Neural progenitor cell (in vitro differentiated cells): ENCODE results near the gene MAP4K2. TPM values are rescaled to one million over a fixed set of nuclear protein-coding genes. Genes with fewer than 3 reads are reported as not detected.

ENCODE experiments used
- DNase-seq: peaks from one replicate; pipeline ENCODE4 v3.0.0-alpha.2; 2016; ENCODE audit warnings: low spot score
- H2AFZ ChIP-seq: fragments of 200-600 bp; sonication (generic); replicated peaks from 2 replicates; pipeline ENCODE4 v1.6.1; 2016; ENCODE audit warnings: antibody characterized with exemption
- H3F3A ChIP-seq: fragments of 200-600 bp; sonication (generic); 2 replicates; pipeline ENCODE4 v1.6.1; 2016; ENCODE audit warnings: antibody characterized with exemption, low read depth
- H3K27ac ChIP-seq: fragments of 200-600 bp; sonication (generic); 2 replicates; pipeline ENCODE4 v1.5.1; 2016; ENCODE audit warnings: mild to moderate bottlenecking
- H3K27me3 ChIP-seq: fragments of 200-600 bp; sonication (generic); 2 replicates; pipeline ENCODE4 v1.6.1; 2016; ENCODE audit warnings: mild to moderate bottlenecking, moderate library complexity
- H3K36me3 ChIP-seq: fragments of 200-600 bp; sonication (generic); 2 replicates; pipeline ENCODE4 v1.5.1; 2016
- H3K4me1 ChIP-seq: fragments of 200-600 bp; sonication (generic); 2 replicates; pipeline ENCODE4 v1.6.1; 2016; ENCODE audit warnings: mixed run types
- H3K4me2 ChIP-seq: fragments of 200-600 bp; sonication (generic); 2 replicates; pipeline ENCODE4 v1.6.1; 2016
- H3K4me3 ChIP-seq: fragments of 200-600 bp; sonication (generic); 2 replicates; pipeline ENCODE4 v1.5.1; 2016
- H3K79me2 ChIP-seq: fragments of 200-600 bp; sonication (generic); 2 replicates; pipeline ENCODE4 v1.6.1; 2016; ENCODE audit warnings: low read depth
- H3K9ac ChIP-seq: fragments of 200-600 bp; sonication (generic); 2 replicates; pipeline ENCODE4 v1.6.1; 2016
- H3K9me3 ChIP-seq: fragments of 200-600 bp; sonication (generic); 2 replicates; pipeline ENCODE4 v1.5.1; 2016; ENCODE audit warnings: low read depth
- H4K20me1 ChIP-seq: fragments of 200-600 bp; sonication (generic); 2 replicates; pipeline ENCODE4 v1.6.1; 2016; ENCODE audit warnings: low read depth
- H3K27ac Mint-ChIP-seq: 3 replicates; pipeline ENCODE4 v1.8.0; 2021; ENCODE audit warnings: mixed read lengths
- H3K27me3 Mint-ChIP-seq: 2 replicates; pipeline ENCODE4 v1.8.0; 2022; ENCODE audit warnings: low read depth, mild to moderate bottlenecking, inconsistent platforms, moderate library complexity, mixed read lengths; ENCODE audit not compliant: insufficient read depth
- H3K36me3 Mint-ChIP-seq: 3 replicates; pipeline ENCODE4 v1.8.0; 2021; ENCODE audit warnings: mixed read lengths
- H3K4me1 Mint-ChIP-seq: 3 replicates; pipeline ENCODE4 v1.8.0; 2021; ENCODE audit warnings: mixed read lengths
- H3K4me3 Mint-ChIP-seq: 3 replicates; pipeline ENCODE4 v1.8.0; 2021; ENCODE audit warnings: mild to moderate bottlenecking, moderate library complexity, mixed read lengths
- H3K9me3 Mint-ChIP-seq: 3 replicates; pipeline ENCODE4 v1.8.0; 2020; ENCODE audit warnings: mixed read lengths
- CTCF ChIP-seq: fragments of 200-600 bp; sonication (generic); IDR thresholded peaks from 2 replicates; pipeline ENCODE4 v1.5.1; 2017; ENCODE audit warnings: antibody characterized with exemption, mild to moderate bottlenecking
- EZH2 ChIP-seq: fragments of 200-600 bp; sonication (generic); IDR thresholded peaks from 2 replicates; pipeline ENCODE4 v1.6.1; 2017; ENCODE audit warnings: antibody characterized with exemption, mild to moderate bottlenecking, moderate library complexity
- EZH2phosphoT487 ChIP-seq: fragments of 200-600 bp; sonication (generic); IDR thresholded peaks from 2 replicates; pipeline ENCODE4 v1.6.1; 2017; ENCODE audit warnings: antibody characterized with exemption
- total RNA-seq: library from RNA; depleted of rRNA; stranded (reverse); fragments of >200 nt; gene quantifications from 2 replicates; pipeline ENCODE4 v1.2.3, GENCODE V29; 2015; ENCODE audit warnings: low replicate concordance

MAP4K2 gene
- total RNA-seq, 1 donor from 2014 or later, result 15.8 TPM

- H3F3A ChIP-seq, result peaks cover 6% of the 10 kb centered on the region
- TF ChIP-seq EZH2 (no peak), EZH2phosphoT487 (no peak), CTCF (no peak)
- peak; percentile 1 for DNase-seq
- no peaks in the 10 kb centered on the region for H4K20me1 ChIP-seq
- H3K27ac ChIP-seq, result no peak overlapping the region
- no peak overlapping the region for H3K4me3 ChIP-seq
- no peaks in the 10 kb centered on the region for H3K4me1 ChIP-seq
- H3K79me2 ChIP-seq, result no peaks in the 10 kb centered on the region
- peaks cover 15% of the 10 kb centered on the region for H3K27me3 Mint-ChIP-seq
- no peaks in the 10 kb centered on the region for H3K36me3 ChIP-seq
- no peak overlapping the region for H3K4me3 Mint-ChIP-seq
- no peak overlapping the region for H2AFZ ChIP-seq
- no peak overlapping the region for H3K27ac Mint-ChIP-seq
- no peaks in the 10 kb centered on the region for H3K9me3 Mint-ChIP-seq
- peaks cover 20% of the 10 kb centered on the region for H3K27me3 ChIP-seq
- peaks cover 20% of the 10 kb centered on the region for H3K4me1 Mint-ChIP-seq
- peaks cover 2% of the 10 kb centered on the region for H3K36me3 Mint-ChIP-seq
- no peak overlapping the region for H3K4me2 ChIP-seq
- no peaks in the 10 kb centered on the region for H3K9me3 ChIP-seq
- H3K9ac ChIP-seq, result no peak overlapping the region
These were observed 67.2 kb downstream of the MAP4K2 start for GRCh38 chr11:64735725-64736259.

Other genes with a start within 250 kb of the MAP4K2 start
- gene SLC22A11, start 247.3 kb downstream of the MAP4K2 start, total RNA-seq, result not detected in 2 replicates
- gene SLC22A12, start 212.0 kb downstream of the MAP4K2 start, total RNA-seq, result not detected in 2 replicates
- gene NRXN2, start 80.0 kb downstream of the MAP4K2 start, total RNA-seq, result 2.2 and 9.2 TPM in 2 replicates
- 0.06 and 1.8 TPM in 2 replicates for gene RASGRP2, start 59.1 kb downstream of the MAP4K2 start, total RNA-seq
- gene PYGM, start 43.2 kb downstream of the MAP4K2 start, total RNA-seq, result 1.4 and 2.2 TPM in 2 replicates
- gene SF1, start 24.7 kb downstream of the MAP4K2 start, total RNA-seq, result 140 and 193 TPM in 2 replicates
- gene MEN1, start 7.3 kb upstream of the MAP4K2 start, total RNA-seq, result 11.4 and 34.9 TPM in 2 replicates
- gene CDC42BPG, start 41.4 kb upstream of the MAP4K2 start, total RNA-seq, result 0.62 and 2.1 TPM in 2 replicates
- 19.8 and 39.7 TPM in 2 replicates for gene EHD1, start 75.4 kb upstream of the MAP4K2 start, total RNA-seq
- 4.4 and 16.6 TPM in 2 replicates for gene ATG2A, start 114.0 kb upstream of the MAP4K2 start, total RNA-seq
- 5.7 and 11.3 TPM in 2 replicates for gene PPP2R5B, start 121.5 kb upstream of the MAP4K2 start, total RNA-seq
- 1.5 TPM in 1 of 2 replicates, not detected in the other for gene GPHA2, start 132.7 kb upstream of the MAP4K2 start, total RNA-seq
- gene MAJIN, start 168.9 kb upstream of the MAP4K2 start, total RNA-seq, result 0.06 TPM in 1 of 2 replicates, not detected in the other
- gene BATF2, start 193.8 kb upstream of the MAP4K2 start, total RNA-seq, result 0.28 TPM in 1 of 2 replicates, not detected in the other
- 171 and 287 TPM in 2 replicates for gene ARL2, start 210.9 kb upstream of the MAP4K2 start, total RNA-seq
- gene SNX15, start 224.2 kb upstream of the MAP4K2 start, total RNA-seq, result 10.7 and 16.8 TPM in 2 replicates
- 3.0 and 13.2 TPM in 2 replicates for gene SAC3D1, start 238.0 kb upstream of the MAP4K2 start, total RNA-seq